Suprapubic skin (tissue), 4 donors: ENCODE measurements around the gene ANTXR1. TPM values are rescaled to one million over a fixed set of nuclear protein-coding genes. Genes with fewer than 3 reads are reported as not detected.

Experiments
- DNase-seq, 2 donors: peaks; one replicate each; pipeline ENCODE4 v3.0.0-alpha.2; 2019; ENCODE audit warnings: low spot score in 2 of 2
- H3K27ac ChIP-seq: fragments of 200-600 bp; sonication (generic); one replicate; pipeline ENCODE4 v1.5.1; 2019
- H3K27me3 ChIP-seq: fragments of 200-600 bp; sonication (generic); one replicate; pipeline ENCODE4 v1.5.1; 2019
- H3K36me3 ChIP-seq: fragments of 200-600 bp; sonication (generic); one replicate; pipeline ENCODE4 v1.5.1; 2019
- H3K4me1 ChIP-seq: fragments of 200-600 bp; sonication (generic); one replicate; pipeline ENCODE4 v1.5.1; 2019
- H3K4me3 ChIP-seq: fragments of 200-600 bp; sonication (generic); one replicate; pipeline ENCODE4 v1.5.1; 2019; ENCODE audit warnings: mild to moderate bottlenecking
- H3K9me3 ChIP-seq: fragments of 200-600 bp; sonication (generic); one replicate; pipeline ENCODE4 v1.5.1; 2019
- EP300 ChIP-seq: sonication (generic); formaldehyde crosslinking; IDR thresholded peaks from one replicate; pipeline ENCODE4 v1.6.1; 2017; ENCODE audit warnings: antibody characterized with exemption
- POLR2A ChIP-seq, 2 donors: fragments of 450-650 bp; IDR thresholded peaks; one replicate each; pipeline ENCODE4 v1.6.1; 2017; ENCODE audit warnings: antibody characterized with exemption in 2 of 2, mild to moderate bottlenecking in 2 of 2, moderate library complexity in 2 of 2
- POLR2AphosphoS5 ChIP-seq, 3 donors: sonication (generic); formaldehyde crosslinking; IDR thresholded peaks; one replicate each; pipeline ENCODE4 v1.6.1; 2017; ENCODE audit warnings: antibody characterized with exemption in 3 of 3
- WGBS: methylation state at CpG from one replicate; pipeline ENCODE4 v1.1.5; 2018; 5-methylcytosine and 5-hydroxymethylcytosine counted together
- total RNA-seq, 4 donors: library from RNA; depleted of rRNA; stranded (reverse); fragments of >200 nt; gene quantifications; one replicate each; pipeline ENCODE4 v1.1.0, GENCODE V29; 2016
- TF ChIP-seq, protein P1 (sequence below), 2 donors: fragments of 200-600 bp in 1 of 2; fragments of 450-650 bp in 1 of 2; sonication (generic) in 1 of 2; IDR thresholded peaks; one replicate each; pipeline ENCODE4 v1.5.1; 2016 to 2019; ENCODE audit warnings: antibody characterized with exemption in 2 of 2, mild to moderate bottlenecking in 1 of 2, moderate library complexity in 1 of 2

ANTXR1 gene
- total RNA-seq, 4 donors from 2014 or later, result 35.5 to 111 (median 66.6) TPM

DNA sequence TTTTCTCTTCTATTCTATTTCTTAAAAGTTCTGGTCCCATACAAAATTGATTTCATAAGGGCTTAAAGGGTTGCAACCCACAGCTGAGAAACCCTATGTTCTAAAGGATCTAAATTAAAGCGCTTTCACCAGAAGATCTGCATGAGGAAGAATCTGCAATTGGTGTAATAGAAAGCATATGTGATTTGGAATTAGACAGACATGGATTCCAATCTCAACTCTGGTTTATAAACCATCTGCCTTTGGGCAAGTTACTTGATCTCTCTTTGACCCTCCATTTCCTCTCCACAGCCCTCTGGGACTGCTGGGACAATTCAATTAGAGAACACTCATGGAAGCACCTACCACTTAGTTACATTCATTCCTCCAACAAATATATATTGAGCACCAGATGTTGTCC, 178.7 kb downstream of the ANTXR1 start:
- H3K4me1 ChIP-seq, result peaks cover 26% of the 10 kb centered on the region
- no peaks in the 10 kb centered on the region for H3K9me3 ChIP-seq
- H3K27me3 ChIP-seq, result no peaks in the 10 kb centered on the region
- TF ChIP-seq, protein P1, sequence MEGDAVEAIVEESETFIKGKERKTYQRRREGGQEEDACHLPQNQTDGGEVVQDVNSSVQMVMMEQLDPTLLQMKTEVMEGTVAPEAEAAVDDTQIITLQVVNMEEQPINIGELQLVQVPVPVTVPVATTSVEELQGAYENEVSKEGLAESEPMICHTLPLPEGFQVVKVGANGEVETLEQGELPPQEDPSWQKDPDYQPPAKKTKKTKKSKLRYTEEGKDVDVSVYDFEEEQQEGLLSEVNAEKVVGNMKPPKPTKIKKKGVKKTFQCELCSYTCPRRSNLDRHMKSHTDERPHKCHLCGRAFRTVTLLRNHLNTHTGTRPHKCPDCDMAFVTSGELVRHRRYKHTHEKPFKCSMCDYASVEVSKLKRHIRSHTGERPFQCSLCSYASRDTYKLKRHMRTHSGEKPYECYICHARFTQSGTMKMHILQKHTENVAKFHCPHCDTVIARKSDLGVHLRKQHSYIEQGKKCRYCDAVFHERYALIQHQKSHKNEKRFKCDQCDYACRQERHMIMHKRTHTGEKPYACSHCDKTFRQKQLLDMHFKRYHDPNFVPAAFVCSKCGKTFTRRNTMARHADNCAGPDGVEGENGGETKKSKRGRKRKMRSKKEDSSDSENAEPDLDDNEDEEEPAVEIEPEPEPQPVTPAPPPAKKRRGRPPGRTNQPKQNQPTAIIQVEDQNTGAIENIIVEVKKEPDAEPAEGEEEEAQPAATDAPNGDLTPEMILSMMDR (IDR thresholded peaks at IDR 0.05), result no peak
- TF ChIP-seq POLR2AphosphoS5 (IDR thresholded peaks at IDR 0.05) (no peak), POLR2A (IDR thresholded peaks at IDR 0.05) (no peak), EP300 (no peak)
- peaks cover 7% of the 10 kb centered on the region for H3K36me3 ChIP-seq
- no peak overlapping the region for H3K27ac ChIP-seq
- 82% methylated on average over 1 of the region's 1 CpG for WGBS
- no peak for DNase-seq
- no peak overlapping the region for H3K4me3 ChIP-seq

DNA sequence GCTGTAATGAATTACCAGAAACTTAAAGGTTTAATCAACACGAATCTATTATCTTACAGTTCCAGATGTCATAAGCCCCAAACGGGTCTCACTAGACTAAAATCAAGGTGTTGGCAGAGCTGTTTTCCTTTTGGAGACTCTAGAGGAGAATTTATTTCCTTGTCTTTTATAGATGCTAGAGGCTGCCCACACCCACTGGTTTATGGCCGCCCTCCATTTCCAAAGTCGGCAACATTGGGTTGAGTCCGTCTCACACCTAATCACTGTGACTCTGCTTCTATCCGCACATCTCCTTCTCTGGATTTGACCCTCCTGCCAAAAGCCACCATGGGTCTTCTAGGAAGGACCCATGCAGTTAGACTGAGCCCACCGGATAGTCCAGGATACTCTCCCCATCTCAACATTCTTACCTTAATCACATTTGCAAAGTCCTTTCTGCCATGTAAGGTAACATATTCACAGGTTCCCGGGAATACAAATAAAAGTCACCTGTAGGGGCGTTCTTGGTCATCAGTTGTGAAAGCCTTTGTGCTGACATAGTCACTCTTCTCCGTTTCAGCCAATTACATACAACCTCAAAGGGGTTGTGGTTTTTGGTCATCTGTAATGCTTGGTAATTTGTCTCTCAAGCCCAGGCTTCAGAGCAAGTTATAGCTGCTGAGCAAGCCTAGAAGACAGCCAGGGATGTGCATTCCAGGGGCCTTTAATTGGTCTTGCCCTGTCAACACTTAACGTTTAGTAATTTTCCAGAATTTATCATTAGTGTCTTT, 179.4 kb downstream of the ANTXR1 start:
- Histone ChIP-seq H3K9me3 (no peaks in the 10 kb centered on the region), H3K36me3 (peaks cover 10% of the 10 kb centered on the region), H3K27me3 (no peaks in the 10 kb centered on the region), H3K27ac (no peak overlapping the region), H3K4me3 (no peak overlapping the region), H3K4me1 (peaks cover 26% of the 10 kb centered on the region)
- DNase-seq, result no peak
- TF ChIP-seq, protein P1 (IDR thresholded peaks at IDR 0.05), result no peak
- TF ChIP-seq POLR2AphosphoS5 (IDR thresholded peaks at IDR 0.05) (no peak), POLR2A (IDR thresholded peaks at IDR 0.05) (no peak), EP300 (no peak)
- 81% methylated on average over 11 of the region's 11 CpGs for whole genome bisulfite sequencing

DNA sequence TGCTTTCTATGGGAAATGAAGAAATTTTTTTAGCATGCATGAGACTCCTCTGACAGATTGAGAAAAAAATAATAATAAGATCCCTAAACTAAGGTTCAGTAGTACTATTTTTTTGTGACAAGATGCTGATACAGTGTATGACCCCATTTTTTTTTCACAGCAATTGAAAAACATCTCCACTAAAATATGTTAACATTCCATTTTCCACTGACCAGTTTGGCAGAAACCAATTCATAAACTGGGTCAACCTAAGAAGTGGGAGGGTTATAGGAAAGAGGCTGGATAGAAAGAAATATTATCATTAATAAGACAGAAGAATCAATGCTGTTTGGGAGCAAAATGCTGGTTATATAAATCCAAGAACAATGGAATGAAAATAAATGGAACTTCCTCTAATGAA, 182.7 kb downstream of the ANTXR1 start:
- peak overlapping the region; percentile 49 for H3K27ac ChIP-seq
- DNase-seq, result no peak
- H3K27me3 ChIP-seq, result no peaks in the 10 kb centered on the region
- H3K36me3 ChIP-seq, result peaks cover 10% of the 10 kb centered on the region
- no peak overlapping the region for H3K4me3 ChIP-seq
- TF ChIP-seq, protein P1 (IDR thresholded peaks at IDR 0.05), result no peak
- no peak for TF ChIP-seq EP300
- no peaks in the 10 kb centered on the region for H3K9me3 ChIP-seq
- peaks cover 19% of the 10 kb centered on the region for H3K4me1 ChIP-seq

DNA sequence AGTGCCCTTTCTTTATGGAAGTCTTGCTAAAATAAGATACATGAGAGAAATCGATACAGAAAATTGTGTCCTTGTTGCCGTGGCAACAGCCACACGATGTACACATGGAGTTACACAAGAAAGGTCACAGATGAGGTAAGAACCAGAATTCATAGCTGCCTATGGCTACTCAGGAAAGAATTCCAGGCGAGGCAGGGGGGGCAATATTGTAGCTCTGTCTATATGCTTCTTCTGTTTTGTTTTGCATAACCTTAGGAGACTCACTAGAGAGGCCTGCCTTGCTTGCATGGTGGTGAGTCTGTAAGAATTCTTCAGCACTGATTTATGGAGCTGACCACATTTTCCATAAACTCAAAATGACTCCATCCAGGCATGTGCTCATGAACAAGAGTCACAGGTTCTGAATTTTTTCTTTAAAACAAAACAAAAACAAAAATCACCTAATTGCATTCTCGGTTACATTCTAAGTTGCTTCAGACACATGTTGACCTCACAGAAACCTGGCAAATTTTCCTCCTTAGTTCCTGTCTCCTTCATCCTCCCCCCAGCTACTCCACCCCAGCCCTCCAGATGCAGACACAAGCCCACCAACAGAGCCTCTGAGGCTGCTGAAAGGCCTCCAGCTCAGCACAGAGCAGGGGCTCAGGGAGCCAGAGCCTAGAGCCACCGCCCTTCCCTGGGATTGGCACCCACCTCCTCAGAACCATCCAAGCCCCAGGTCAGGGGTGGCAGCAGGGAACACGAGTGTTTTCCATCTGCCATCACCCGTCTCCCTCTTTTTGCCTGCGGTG, 183.5 kb downstream of the ANTXR1 start:
- TF ChIP-seq POLR2AphosphoS5 (IDR thresholded peaks at IDR 0.05), result no peak
- TF ChIP-seq POLR2A (IDR thresholded peaks at IDR 0.05), result no peak
- TF ChIP-seq EP300, result no peak
- TF ChIP-seq, protein P1 (IDR thresholded peaks at IDR 0.05), result no peak
- 78% methylated on average over 9 of the region's 9 CpGs for WGBS
- H3K9me3 ChIP-seq, result no peaks in the 10 kb centered on the region
- H3K27me3 ChIP-seq, result no peaks in the 10 kb centered on the region
- peak in 1 of 2 donors; percentile 74 for DNase-seq
- peaks cover 18% of the 10 kb centered on the region for H3K4me1 ChIP-seq
- H3K36me3 ChIP-seq, result peaks cover 10% of the 10 kb centered on the region
- H3K27ac ChIP-seq, result peak overlapping the region; percentile 49
- H3K4me3 ChIP-seq, result no peak overlapping the region

DNA sequence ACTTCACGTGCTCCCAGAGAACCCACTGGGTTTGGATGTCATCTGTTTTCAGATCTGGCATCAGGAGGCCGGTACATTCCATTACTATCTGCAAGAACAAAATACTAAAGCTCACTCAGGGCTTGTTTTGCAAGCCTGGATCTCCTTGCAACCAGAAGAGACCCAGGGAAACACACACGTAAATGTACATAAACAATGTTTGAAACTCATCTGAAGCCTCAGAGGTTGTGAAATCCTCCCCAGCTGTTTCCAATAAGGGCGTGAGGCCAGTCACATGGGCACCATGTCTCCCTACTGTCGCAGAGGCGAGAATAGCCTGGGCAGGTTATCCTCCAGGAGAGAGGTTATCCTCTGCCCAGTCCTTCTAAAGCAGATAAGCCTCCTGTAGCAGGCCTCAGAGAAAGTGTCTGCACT, 187.1 kb downstream of the ANTXR1 start:
- TF ChIP-seq, protein P1 (IDR thresholded peaks at IDR 0.05), result no peak
- peak in 1 of 3 donors; percentile 38 for TF ChIP-seq POLR2AphosphoS5 (IDR thresholded peaks at IDR 0.05)
- TF ChIP-seq EP300, result no peak
- no peak for TF ChIP-seq POLR2A (IDR thresholded peaks at IDR 0.05)
- WGBS, result 51% methylated on average over 6 of the region's 6 CpGs

More for the DNA sequence above, 187.1 kb downstream of the ANTXR1 start:
- H3K27me3 ChIP-seq, result no peaks in the 10 kb centered on the region
- no peaks in the 10 kb centered on the region for H3K9me3 ChIP-seq
- H3K4me1 ChIP-seq, result peaks cover 21% of the 10 kb centered on the region
- peak; percentile 82 to 87 for DNase-seq
- peak overlapping the region; percentile 54 for H3K27ac ChIP-seq
- H3K4me3 ChIP-seq, result no peak overlapping the region
- peaks cover 4% of the 10 kb centered on the region for H3K36me3 ChIP-seq
